GM18502 (cell line): Measurements from ENCODE around the gene NUDT2.
"Not testable (repeated sequence)": the region's sequence is repeated elsewhere in the genome, so short reads cannot be mapped to it uniquely, and the experiment has no call there.

ENCODE experiments used
- ATAC-seq: cut with Tn5 transposase; IDR thresholded peaks from one replicate; pipeline ENCODE4 v1.9.1; 2021; ENCODE audit warnings: mild to moderate bottlenecking; ENCODE audit not compliant: unreplicated experiment, poor library complexity

NUDT2 gene

GRCh38 chr9:34368796-34369195, 39.4 kb downstream of the NUDT2 start:
- ATAC-seq, result not testable (repeated sequence)

GRCh38 chr9:34369636-34370035, 40.3 kb downstream of the NUDT2 start:
- no peak for ATAC-seq

- no peak for ATAC-seq
Observed at GRCh38 chr9:34370335-34370969, 41.1 kb downstream of the NUDT2 start.

GRCh38 chr9:34370970-34371880, 41.9 kb downstream of the NUDT2 start:
- no peak for ATAC-seq

GRCh38 chr9:34371886-34372466, 42.6 kb downstream of the NUDT2 start:
- no peak for ATAC-seq

GRCh38 chr9:34372467-34373011, 43.2 kb downstream of the NUDT2 start:
- no peak for ATAC-seq

GRCh38 chr9:34373749-34374148, 44.4 kb downstream of the NUDT2 start:
- no peak for ATAC-seq

- no peak for ATAC-seq
Observed at GRCh38 chr9:34374339-34374738, 45.0 kb downstream of the NUDT2 start.

GRCh38 chr9:34374905-34375552, 45.7 kb downstream of the NUDT2 start:
- no peak for ATAC-seq

- no peak for ATAC-seq
Observed at GRCh38 chr9:34375901-34376595, 46.7 kb downstream of the NUDT2 start.

GRCh38 chr9:34376596-34377403, 47.4 kb downstream of the NUDT2 start, which contains the start of gene MYORG:
Gene MYORG (minus strand): TSS chr9:34376898. CDS start chr9:34372943, 3,955 bp downstream.
- peak; percentile 89 for ATAC-seq

- no peak for ATAC-seq
Observed at GRCh38 chr9:34377404-34377746, 48.0 kb downstream of the NUDT2 start.

- no peak for ATAC-seq
Observed at GRCh38 chr9:34378376-34379060, 49.1 kb downstream of the NUDT2 start.

- peak; percentile 30 for ATAC-seq
Observed at GRCh38 chr9:34379334-34380033, 50.1 kb downstream of the NUDT2 start.

- ATAC-seq, result no peak
Observed at GRCh38 chr9:34380034-34380510, 50.7 kb downstream of the NUDT2 start.

- ATAC-seq, result peak; percentile 32
Observed at GRCh38 chr9:34380511-34381315, 51.3 kb downstream of the NUDT2 start.

- ATAC-seq, result no peak
Observed at GRCh38 chr9:34381323-34381722, 52.0 kb downstream of the NUDT2 start.
